OCI-LY1 (cell line): ENCODE measurements around the gene SERPINA4.

Experiments used
- H2AFZ ChIP-seq: fragments of 200-600 bp; sonication (generic), shearing (Covaris generic); 2 replicates; pipeline ENCODE4 v1.6.0; 2014; ENCODE audit warnings: antibody characterized with exemption, mild to moderate bottlenecking, low read length
- H3F3A ChIP-seq: fragments of 200-600 bp; sonication (generic), shearing (Covaris generic); 2 replicates; pipeline ENCODE4 v1.6.0; 2014; ENCODE audit warnings: mild to moderate bottlenecking, antibody characterized with exemption, low read length, moderate library complexity; ENCODE audit not compliant: insufficient read depth
- H3K27ac ChIP-seq: fragments of 200-600 bp; sonication (generic); 2 replicates; pipeline ENCODE4 v1.5.1; 2014; ENCODE audit warnings: low read length, mixed run types, mild to moderate bottlenecking, low read depth; ENCODE audit not compliant: poor library complexity, severe bottlenecking
- H3K27me3 ChIP-seq: fragments of 200-600 bp; sonication (generic); 2 replicates; pipeline ENCODE4 v1.6.0; 2014; ENCODE audit warnings: antibody characterized with exemption, mild to moderate bottlenecking, low read length, moderate library complexity; ENCODE audit not compliant: insufficient read depth
- H3K36me3 ChIP-seq: fragments of 200-600 bp; sonication (generic); 2 replicates; pipeline ENCODE4 v1.6.1; 2014; ENCODE audit warnings: mild to moderate bottlenecking, antibody characterized with exemption, low read length, moderate library complexity, mixed read lengths; ENCODE audit not compliant: insufficient read depth
- H3K4me1 ChIP-seq: fragments of 200-600 bp; sonication (generic); 2 replicates; pipeline ENCODE4 v1.5.1; 2014; ENCODE audit warnings: mild to moderate bottlenecking, low read length, moderate library complexity; ENCODE audit not compliant: insufficient read depth, severe bottlenecking
- H3K4me2 ChIP-seq: fragments of 200-600 bp; sonication (generic), shearing (Covaris generic); 2 replicates; pipeline ENCODE4 v1.6.1; 2014; ENCODE audit warnings: low read length
- H3K4me3 ChIP-seq: fragments of 200-600 bp; sonication (generic); 2 replicates; pipeline ENCODE4 v1.5.1; 2014; ENCODE audit warnings: low read length, low read depth, mild to moderate bottlenecking, mixed read lengths; ENCODE audit not compliant: poor library complexity, severe bottlenecking
- H3K79me2 ChIP-seq: fragments of 200-600 bp; shearing (Covaris generic); 2 replicates; pipeline ENCODE4 v1.6.1; 2016; ENCODE audit warnings: mixed run types, low read length, mixed read lengths; ENCODE audit not compliant: insufficient read depth
- H3K9ac ChIP-seq: fragments of 200-600 bp; sonication (generic), shearing (Covaris generic); 2 replicates; pipeline ENCODE4 v1.6.1; 2014; ENCODE audit warnings: mild to moderate bottlenecking, low read length, mixed read lengths
- H3K9me2 ChIP-seq: fragments of 200-600 bp; sonication (generic), shearing (Covaris generic); 2 replicates; pipeline ENCODE4 v1.6.1; 2014; ENCODE audit warnings: low read depth, mild to moderate bottlenecking, low read length, mixed read lengths
- H3K9me3 ChIP-seq: fragments of 200-600 bp; shearing (Covaris generic); 2 replicates; pipeline ENCODE4 v1.6.1; 2014; ENCODE audit warnings: low read length, mixed read lengths
- H4K20me1 ChIP-seq: fragments of 200-600 bp; sonication (generic), shearing (Covaris generic); 2 replicates; pipeline ENCODE4 v1.6.0; 2016; ENCODE audit warnings: mild to moderate bottlenecking, low read length; ENCODE audit not compliant: insufficient read depth
- CTCF ChIP-seq: fragments of 200-600 bp; sonication (generic), shearing (Covaris generic); IDR thresholded peaks from 2 replicates; pipeline ENCODE4 v1.5.1; 2017; ENCODE audit warnings: mild to moderate bottlenecking, antibody characterized with exemption, low read length, moderate library complexity, mixed read lengths
- EZH2 ChIP-seq: fragments of 200-600 bp; sonication (generic), shearing (Covaris generic); IDR thresholded peaks from 2 replicates; pipeline ENCODE4 v1.8.0; 2017; ENCODE audit warnings: borderline replicate concordance, mixed run types, mild to moderate bottlenecking, antibody characterized with exemption, low read length, moderate library complexity, mixed read lengths

The SERPINA4 gene

GRCh38 chr14:94571950-94572349 lies 10.7 kb downstream of the SERPINA4 start:
- Histone ChIP-seq H3K36me3 (no peaks in the 10 kb centered on the region), H3K9me3 (no peaks in the 10 kb centered on the region), H3K4me2 (no peak overlapping the region), H3K4me1 (no peaks in the 10 kb centered on the region), H3K9ac (no peak overlapping the region), H3F3A (no peaks in the 10 kb centered on the region), H3K9me2 (no peaks in the 10 kb centered on the region), H2AFZ (no peak overlapping the region), H4K20me1 (no peaks in the 10 kb centered on the region), H3K79me2 (no peaks in the 10 kb centered on the region), H3K27ac (no peak overlapping the region), H3K4me3 (no peak overlapping the region), H3K27me3 (no peaks in the 10 kb centered on the region; the same call in 1 of the 2 replicates)
- no peak for TF ChIP-seq EZH2
- no peak for TF ChIP-seq CTCF

GRCh38 chr14:94572637-94573303 lies 11.5 kb downstream of the SERPINA4 start:
- H3K4me1 ChIP-seq = no peaks in the 10 kb centered on the region
- H3K27me3 ChIP-seq = no peaks in the 10 kb centered on the region; the same call in 1 of the 2 replicates
- H2AFZ ChIP-seq = no peak overlapping the region
- H3K36me3 ChIP-seq = no peaks in the 10 kb centered on the region
- no peak overlapping the region for H3K9ac ChIP-seq
- H3K79me2 ChIP-seq = no peaks in the 10 kb centered on the region
- H3K9me3 ChIP-seq = no peaks in the 10 kb centered on the region
- H4K20me1 ChIP-seq = no peaks in the 10 kb centered on the region
- H3K9me2 ChIP-seq = no peaks in the 10 kb centered on the region
- H3K4me3 ChIP-seq = no peak overlapping the region
- H3K4me2 ChIP-seq = no peak overlapping the region
- no peak for TF ChIP-seq CTCF
- TF ChIP-seq EZH2 = no peak
- H3K27ac ChIP-seq = no peak overlapping the region
- no peaks in the 10 kb centered on the region for H3F3A ChIP-seq

GRCh38 chr14:94573475-94574277 lies 12.4 kb downstream of the SERPINA4 start:
- Histone ChIP-seq H3K27ac (no peak overlapping the region), H3K4me3 (no peak overlapping the region), H3K9me3 (no peaks in the 10 kb centered on the region), H4K20me1 (no peaks in the 10 kb centered on the region), H3K27me3 (no peaks in the 10 kb centered on the region; the same call in 1 of the 2 replicates), H3K36me3 (no peaks in the 10 kb centered on the region), H3K4me2 (no peak overlapping the region), H3K79me2 (no peaks in the 10 kb centered on the region), H3K9me2 (no peaks in the 10 kb centered on the region), H3K4me1 (no peaks in the 10 kb centered on the region), H2AFZ (no peak overlapping the region), H3F3A (no peaks in the 10 kb centered on the region), H3K9ac (no peak overlapping the region)
- TF ChIP-seq EZH2 = no peak
- TF ChIP-seq CTCF = no peak
